ENCODE measurements around the gene NCOA1. TPM values are rescaled to one million over a fixed set of nuclear protein-coding genes. Genes with fewer than 3 reads are reported as not detected.
A peak's percentile ranks its signal among the peaks of the same experiment; 100 is the strongest.
"Not testable (repeated sequence)": the region's sequence is repeated elsewhere in the genome, so short reads cannot be mapped to it uniquely, and the experiment has no call there.

NCOA1 gene
- total and polyA plus RNA-seq, 4 experiments from 2014 or later: 5.9 to 46.2 (median 34.8) TPM

DNA sequence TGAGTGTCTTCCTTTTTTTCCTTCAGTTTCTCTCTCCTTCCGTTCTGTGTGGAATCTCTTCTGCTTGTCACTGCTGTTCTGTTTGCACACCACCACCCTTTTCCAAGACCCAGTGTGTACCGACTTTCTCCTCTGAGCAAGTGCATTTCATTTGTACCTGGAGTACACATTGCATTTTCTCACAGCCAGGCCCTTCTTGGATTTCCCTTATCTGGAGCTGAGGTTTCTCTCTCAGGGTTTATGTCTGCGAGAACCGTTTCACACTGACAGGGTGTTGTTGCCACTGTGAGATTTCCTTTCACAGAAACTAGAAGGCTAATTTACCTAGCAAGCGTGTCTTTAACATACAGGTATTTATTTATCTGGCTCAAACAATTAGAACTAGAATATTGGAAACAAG, 26.2 kb downstream of the NCOA1 start:
- peaks cover 38 to 64% (median 51%) of the 10 kb centered on the region in 4 donors for H3K4me1 Mint-ChIP-seq
- no peaks in the 10 kb centered on the region for H3K36me3 Mint-ChIP-seq
- Histone ChIP-seq H3K27me3 (ENCODE audit: insufficient read depth, low read length) (no peaks in the 10 kb centered on the region), H3K4me3 (ENCODE audit: low read length in 2 of 2) (no peak overlapping the region), H3K4me1 (ENCODE audit: insufficient read depth, low read length) (peaks cover 26% of the 10 kb centered on the region), H3K27ac (ENCODE audit: low read depth, low read length) (no peak overlapping the region), H3K36me3 (ENCODE audit: insufficient read depth, low read length) (no peaks in the 10 kb centered on the region), H3K9me3 (ENCODE audit: control insufficient read depth in 1 of 2, low read length in 2 of 2) (no peaks in the 10 kb centered on the region)
- H3K27ac Mint-ChIP-seq: peak overlapping the region in 1 of 7 donors; percentile 74
- intact Hi-C loops (cut with micrococcal nuclease): no loop called here
- peak overlapping the region in 3 of 8 donors; percentile 12 to 64 (median 57) for H3K4me3 Mint-ChIP-seq
- H3K9me3 Mint-ChIP-seq: no peaks in the 10 kb centered on the region
- CTCF ChIA-PET (ENCODE audit: partially characterized antibody): no interaction called here
- no peak for DNase-seq
- H3K27me3 Mint-ChIP-seq: no peaks in the 10 kb centered on the region
- POLR2A ChIA-PET (ENCODE audit: partially characterized antibody): no interaction called here

- Mint-ChIP-seq H3K27ac (no peak overlapping the region), H3K27me3 (no peaks in the 10 kb centered on the region), H3K4me3 (no peak overlapping the region), H3K36me3 (no peaks in the 10 kb centered on the region), H3K4me1 (peaks cover 37 to 63% (median 47%) of the 10 kb centered on the region in 4 donors), H3K9me3 (no peaks in the 10 kb centered on the region)
- no peak for DNase-seq
- H3K27me3 ChIP-seq (ENCODE audit: insufficient read depth, low read length): no peaks in the 10 kb centered on the region
- ChIA-PET CTCF (ENCODE audit: partially characterized antibody) (no interaction called here), POLR2A (ENCODE audit: partially characterized antibody) (no interaction called here)
- H3K4me3 ChIP-seq (ENCODE audit: low read length in 2 of 2): no peak overlapping the region
- H3K36me3 ChIP-seq (ENCODE audit: insufficient read depth, low read length): no peaks in the 10 kb centered on the region
- intact Hi-C loops (cut with micrococcal nuclease): no loop called here
- H3K9me3 ChIP-seq (ENCODE audit: control insufficient read depth in 1 of 2, low read length in 2 of 2): no peaks in the 10 kb centered on the region
- H3K4me1 ChIP-seq (ENCODE audit: insufficient read depth, low read length): peaks cover 20% of the 10 kb centered on the region
- no peak overlapping the region for H3K27ac ChIP-seq (ENCODE audit: low read depth, low read length)
These were observed 29.1 kb downstream of the NCOA1 start for GRCh38 chr2:24520175-24520574.

DNA sequence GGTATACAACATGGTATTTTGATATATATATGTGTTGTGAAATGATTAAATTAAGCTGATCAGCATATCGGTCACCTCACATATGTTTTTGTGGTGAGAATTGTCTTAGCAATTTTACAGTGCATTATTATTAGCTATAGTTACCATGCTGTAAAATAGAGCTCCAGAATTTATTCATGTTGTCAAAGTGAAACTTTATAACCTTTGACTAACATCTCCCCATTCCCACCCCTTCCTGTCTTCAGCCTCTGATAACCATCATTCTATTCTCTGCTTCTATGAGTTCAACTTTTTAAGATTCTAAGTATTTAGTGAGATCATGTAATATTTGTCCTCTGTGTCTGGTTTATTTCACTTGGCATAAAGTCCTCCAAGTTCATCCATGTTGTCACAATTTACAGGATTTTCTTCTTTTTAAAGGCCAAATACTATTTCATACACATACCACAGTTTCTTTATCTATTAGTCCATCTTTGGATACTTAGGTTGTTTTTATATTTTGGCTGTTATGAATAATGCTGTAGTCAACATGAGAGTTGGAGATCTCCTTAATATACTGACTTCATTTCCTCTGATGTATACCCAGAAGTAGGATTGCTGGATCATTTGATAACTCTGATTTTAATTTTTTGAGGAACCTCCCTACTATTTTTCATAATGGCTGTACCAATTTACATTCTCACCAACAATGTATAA, 30.3 kb downstream of the NCOA1 start:
- peak overlapping the region in 5 of 8 donors; percentile 7 to 58 (median 35) for H3K4me3 Mint-ChIP-seq
- Histone ChIP-seq H3K9me3 (ENCODE audit: control insufficient read depth in 1 of 2, low read length in 2 of 2) (no peaks in the 10 kb centered on the region), H3K4me1 (ENCODE audit: insufficient read depth, low read length) (peaks cover 20% of the 10 kb centered on the region), H3K36me3 (ENCODE audit: insufficient read depth, low read length) (no peaks in the 10 kb centered on the region), H3K27me3 (ENCODE audit: insufficient read depth, low read length) (no peaks in the 10 kb centered on the region), H3K27ac (ENCODE audit: low read depth, low read length) (no peak overlapping the region), H3K4me3 (ENCODE audit: low read length in 2 of 2) (no peak overlapping the region)
- H3K27me3 Mint-ChIP-seq: no peaks in the 10 kb centered on the region
- DNase-seq: no peak
- peaks cover 0 to 5% of the 10 kb centered on the region in 2 donors for H3K36me3 Mint-ChIP-seq
- ChIA-PET POLR2A (ENCODE audit: partially characterized antibody) (interaction anchor here (1.2 kb wide), 1 partner anchor 26 kb away, joined by 3 read pairs; no protein-coding TSS in a partner anchor), CTCF (ENCODE audit: partially characterized antibody) (no interaction called here)
- H3K9me3 Mint-ChIP-seq: no peaks in the 10 kb centered on the region
- peak overlapping the region in 2 of 7 donors; percentile 29 for H3K27ac Mint-ChIP-seq
- H3K4me1 Mint-ChIP-seq: peaks cover 39 to 63% (median 50%) of the 10 kb centered on the region in 4 donors
- intact Hi-C loops (cut with micrococcal nuclease): no loop called here

GRCh38 chr2:24521975-24522639, 31.1 kb downstream of the NCOA1 start:
- H3K27me3 Mint-ChIP-seq: no peaks in the 10 kb centered on the region
- peaks cover 0 to 6% of the 10 kb centered on the region in 2 donors for H3K36me3 Mint-ChIP-seq
- ChIA-PET CTCF (ENCODE audit: partially characterized antibody) (interaction anchor here (1.0 kb wide), 1 partner anchor 35 kb away, joined by 3 read pairs; no protein-coding TSS in a partner anchor), POLR2A (ENCODE audit: partially characterized antibody) (interaction anchor here (1.2 kb wide), 1 partner anchor 27 kb away, joined by 3 read pairs; no protein-coding TSS in a partner anchor)
- Histone ChIP-seq H3K4me3 (ENCODE audit: low read length in 2 of 2) (no peak overlapping the region), H3K4me1 (ENCODE audit: insufficient read depth, low read length) (peaks cover 20% of the 10 kb centered on the region), H3K27ac (ENCODE audit: low read depth, low read length) (no peak overlapping the region), H3K36me3 (ENCODE audit: insufficient read depth, low read length) (no peaks in the 10 kb centered on the region), H3K27me3 (ENCODE audit: insufficient read depth, low read length) (no peaks in the 10 kb centered on the region), H3K9me3 (ENCODE audit: control insufficient read depth in 1 of 2, low read length in 2 of 2) (no peaks in the 10 kb centered on the region)
- peak overlapping the region in 3 of 7 donors; percentile 29 to 48 (median 45) for H3K27ac Mint-ChIP-seq
- intact Hi-C loops (cut with micrococcal nuclease): no loop called here
- peaks cover 0 to under 1% (median 0%) of the 10 kb centered on the region in 8 donors for H3K9me3 Mint-ChIP-seq
- DNase-seq: no peak
- peaks cover 36 to 58% (median 46%) of the 10 kb centered on the region in 4 donors for H3K4me1 Mint-ChIP-seq
- no peak overlapping the region for H3K4me3 Mint-ChIP-seq

DNA sequence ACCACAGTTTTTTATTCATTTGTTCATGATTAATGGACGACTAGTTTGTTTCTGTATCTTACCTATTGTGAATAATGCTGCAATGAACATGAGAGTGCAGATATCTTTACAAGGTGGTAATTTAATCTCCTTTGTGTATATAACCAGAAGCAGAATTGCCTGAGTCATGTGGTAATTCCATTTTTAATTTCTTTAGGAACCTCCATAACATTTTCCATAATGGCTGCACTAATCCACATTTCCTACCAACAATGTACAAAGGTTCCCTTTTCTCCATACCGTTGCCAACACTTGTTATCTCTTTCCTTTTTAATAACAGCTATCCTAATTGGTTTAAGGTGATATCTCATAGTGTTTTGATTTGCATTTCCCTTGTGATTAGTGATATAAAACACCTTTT, 36.5 kb downstream of the NCOA1 start:
- H3K27ac ChIP-seq (ENCODE audit: low read depth, low read length): no peak overlapping the region
- Mint-ChIP-seq H3K4me1 (peaks cover 12 to 29% (median 24%) of the 10 kb centered on the region in 4 donors), H3K27ac (peak overlapping the region in 1 of 7 donors; percentile 6), H3K36me3 (peaks cover 20 to 31% of the 10 kb centered on the region in 2 donors), H3K9me3 (peaks cover 3 to 39% (median 27%) of the 10 kb centered on the region in 8 donors), H3K4me3 (no peak overlapping the region), H3K27me3 (no peaks in the 10 kb centered on the region)
- no peak overlapping the region for H3K4me3 ChIP-seq (ENCODE audit: low read length in 2 of 2)
- no peaks in the 10 kb centered on the region for H3K9me3 ChIP-seq (ENCODE audit: control insufficient read depth in 1 of 2, low read length in 2 of 2)
- no peak for DNase-seq
- POLR2A ChIA-PET (ENCODE audit: partially characterized antibody): no interaction called here
- intact Hi-C loops (cut with micrococcal nuclease): no loop called here
- CTCF ChIA-PET (ENCODE audit: partially characterized antibody): no interaction called here
- no peaks in the 10 kb centered on the region for H3K27me3 ChIP-seq (ENCODE audit: insufficient read depth, low read length)
- H3K36me3 ChIP-seq (ENCODE audit: insufficient read depth, low read length): no peaks in the 10 kb centered on the region
- H3K4me1 ChIP-seq (ENCODE audit: insufficient read depth, low read length): no peaks in the 10 kb centered on the region

GRCh38 chr2:24530796-24531195, 39.7 kb downstream of the NCOA1 start:
- H3K4me1 Mint-ChIP-seq: peaks cover 15 to 45% (median 35%) of the 10 kb centered on the region in 4 donors
- H3K9me3 Mint-ChIP-seq: peaks cover 3 to 61% (median 36%) of the 10 kb centered on the region in 8 donors
- CTCF ChIA-PET (ENCODE audit: partially characterized antibody): no interaction called here

DNA sequence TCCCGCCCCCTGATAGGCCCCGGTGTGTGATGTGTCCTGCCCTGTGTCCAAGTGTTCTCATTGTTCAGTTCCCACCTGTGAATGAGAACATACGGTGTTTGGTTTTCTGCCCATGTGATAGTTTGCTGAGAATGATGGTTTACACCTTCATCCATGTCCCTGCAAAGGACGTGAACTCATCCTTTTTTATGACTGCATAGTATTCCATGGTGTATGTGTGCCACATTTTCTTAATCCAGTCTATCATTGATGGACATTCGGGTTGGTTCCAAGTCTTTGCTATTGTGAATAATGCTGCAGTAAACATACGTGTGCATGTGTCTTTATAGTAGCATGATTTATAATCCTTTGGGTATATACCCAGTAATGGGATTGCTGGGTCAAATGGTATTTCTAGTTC, 40.6 kb downstream of the NCOA1 start:
- H3K9me3 ChIP-seq (ENCODE audit: control insufficient read depth in 1 of 2, low read length in 2 of 2); H3K27ac Mint-ChIP-seq; intact Hi-C loops (cut with micrococcal nuclease); H3K27ac ChIP-seq (ENCODE audit: low read depth, low read length); H3K4me3 ChIP-seq (ENCODE audit: low read length in 2 of 2); H3K27me3 ChIP-seq (ENCODE audit: insufficient read depth, low read length); POLR2A ChIA-PET (ENCODE audit: partially characterized antibody); DNase-seq; CTCF ChIA-PET (ENCODE audit: partially characterized antibody); H3K27me3 Mint-ChIP-seq; H3K36me3 ChIP-seq (ENCODE audit: insufficient read depth, low read length); H3K4me1 ChIP-seq (ENCODE audit: insufficient read depth, low read length): not testable (repeated sequence)
- peaks cover 16 to 47% (median 37%) of the 10 kb centered on the region in 4 donors for H3K4me1 Mint-ChIP-seq
- H3K4me3 Mint-ChIP-seq: peak overlapping the region in 1 of 8 donors; percentile 26
- peaks cover 4 to 64% (median 36%) of the 10 kb centered on the region in 8 donors for H3K9me3 Mint-ChIP-seq
- H3K36me3 Mint-ChIP-seq: peaks cover 34 to 38% of the 10 kb centered on the region in 2 donors

More at GRCh38 chr2:24530796-24531195, 39.7 kb downstream of the NCOA1 start:
- Histone ChIP-seq H3K4me1 (ENCODE audit: insufficient read depth, low read length) (no peaks in the 10 kb centered on the region), H3K27me3 (ENCODE audit: insufficient read depth, low read length) (no peaks in the 10 kb centered on the region), H3K36me3 (ENCODE audit: insufficient read depth, low read length) (no peaks in the 10 kb centered on the region), H3K9me3 (ENCODE audit: control insufficient read depth in 1 of 2, low read length in 2 of 2) (no peaks in the 10 kb centered on the region), H3K4me3 (ENCODE audit: low read length in 2 of 2) (no peak overlapping the region), H3K27ac (ENCODE audit: low read depth, low read length) (no peak overlapping the region)
- POLR2A ChIA-PET (ENCODE audit: partially characterized antibody): no interaction called here
- no peak for DNase-seq
- Mint-ChIP-seq H3K27me3 (no peaks in the 10 kb centered on the region), H3K36me3 (peaks cover 32 to 34% of the 10 kb centered on the region in 2 donors), H3K27ac (no peak overlapping the region), H3K4me3 (no peak overlapping the region)
- intact Hi-C loops (cut with micrococcal nuclease): no loop called here

Measured in CD4-positive, alpha-beta memory T cell (primary cell).